Measurements from ENCODE around the gene SMIM27. TPM values are rescaled to one million over a fixed set of nuclear protein-coding genes. Genes with fewer than 3 reads are reported as not detected.

The SMIM27 gene
- total RNA-seq, 1 experiment from 2014 or later: 13.6 TPM

- TF ChIP-seq TEAD4 (CRISPR knock-in tag; IDR thresholded peaks at IDR 0.05) (no peak), TP53 (CRISPR knock-in tag; IDR thresholded peaks at IDR 0.05) (no peak), AR (CRISPR knock-in tag; IDR thresholded peaks at IDR 0.05) (no peak), ZNF425 (CRISPR knock-in tag; conservative IDR thresholded peaks at IDR 0.05) (no peak), MYBL2 (CRISPR knock-in tag; IDR thresholded peaks at IDR 0.05) (0 out of 2 replicates have a peak, but pooled peaks have one; percentile 51), NR3C1 (CRISPR knock-in tag; conservative IDR thresholded peaks at IDR 0.05; ENCODE audit: low read depth) (no peak), RELA (CRISPR knock-in tag; IDR thresholded peaks at IDR 0.05; ENCODE audit: borderline replicate concordance) (no peak), ZNF232 (CRISPR knock-in tag; IDR thresholded peaks at IDR 0.05) (peak; percentile 71; the same call in 1 of the 2 replicates), ZSCAN18 (CRISPR knock-in tag; IDR thresholded peaks at IDR 0.05) (no peak), ELF4 (CRISPR knock-in tag; IDR thresholded peaks at IDR 0.05; ENCODE audit: low read depth) (no peak), NR2C2 (CRISPR knock-in tag; IDR thresholded peaks at IDR 0.05) (no peak), ZNF396 (CRISPR knock-in tag; IDR thresholded peaks at IDR 0.05; ENCODE audit: borderline replicate concordance) (no peak), ZNF263 (CRISPR knock-in tag; IDR thresholded peaks at IDR 0.05; ENCODE audit: low read depth) (no peak), ZNF671 (CRISPR knock-in tag; IDR thresholded peaks at IDR 0.05) (no peak), TCF7 (CRISPR knock-in tag; IDR thresholded peaks at IDR 0.05; ENCODE audit: low read depth) (no peak), CREM (CRISPR knock-in tag; IDR thresholded peaks at IDR 0.05) (no peak), IRF2 (CRISPR knock-in tag; IDR thresholded peaks at IDR 0.05; ENCODE audit: borderline replicate concordance, low read depth) (no peak), ZNF138 (CRISPR knock-in tag; conservative IDR thresholded peaks at IDR 0.05) (no peak)
- TF ChIP-seq, protein P1, sequence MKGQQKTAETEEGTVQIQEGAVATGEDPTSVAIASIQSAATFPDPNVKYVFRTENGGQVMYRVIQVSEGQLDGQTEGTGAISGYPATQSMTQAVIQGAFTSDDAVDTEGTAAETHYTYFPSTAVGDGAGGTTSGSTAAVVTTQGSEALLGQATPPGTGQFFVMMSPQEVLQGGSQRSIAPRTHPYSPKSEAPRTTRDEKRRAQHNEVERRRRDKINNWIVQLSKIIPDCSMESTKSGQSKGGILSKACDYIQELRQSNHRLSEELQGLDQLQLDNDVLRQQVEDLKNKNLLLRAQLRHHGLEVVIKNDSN (CRISPR knock-in tag; IDR thresholded peaks at IDR 0.05): peak; percentile 13; the same call in 1 of the 2 replicates
- TF ChIP-seq, protein P2, sequence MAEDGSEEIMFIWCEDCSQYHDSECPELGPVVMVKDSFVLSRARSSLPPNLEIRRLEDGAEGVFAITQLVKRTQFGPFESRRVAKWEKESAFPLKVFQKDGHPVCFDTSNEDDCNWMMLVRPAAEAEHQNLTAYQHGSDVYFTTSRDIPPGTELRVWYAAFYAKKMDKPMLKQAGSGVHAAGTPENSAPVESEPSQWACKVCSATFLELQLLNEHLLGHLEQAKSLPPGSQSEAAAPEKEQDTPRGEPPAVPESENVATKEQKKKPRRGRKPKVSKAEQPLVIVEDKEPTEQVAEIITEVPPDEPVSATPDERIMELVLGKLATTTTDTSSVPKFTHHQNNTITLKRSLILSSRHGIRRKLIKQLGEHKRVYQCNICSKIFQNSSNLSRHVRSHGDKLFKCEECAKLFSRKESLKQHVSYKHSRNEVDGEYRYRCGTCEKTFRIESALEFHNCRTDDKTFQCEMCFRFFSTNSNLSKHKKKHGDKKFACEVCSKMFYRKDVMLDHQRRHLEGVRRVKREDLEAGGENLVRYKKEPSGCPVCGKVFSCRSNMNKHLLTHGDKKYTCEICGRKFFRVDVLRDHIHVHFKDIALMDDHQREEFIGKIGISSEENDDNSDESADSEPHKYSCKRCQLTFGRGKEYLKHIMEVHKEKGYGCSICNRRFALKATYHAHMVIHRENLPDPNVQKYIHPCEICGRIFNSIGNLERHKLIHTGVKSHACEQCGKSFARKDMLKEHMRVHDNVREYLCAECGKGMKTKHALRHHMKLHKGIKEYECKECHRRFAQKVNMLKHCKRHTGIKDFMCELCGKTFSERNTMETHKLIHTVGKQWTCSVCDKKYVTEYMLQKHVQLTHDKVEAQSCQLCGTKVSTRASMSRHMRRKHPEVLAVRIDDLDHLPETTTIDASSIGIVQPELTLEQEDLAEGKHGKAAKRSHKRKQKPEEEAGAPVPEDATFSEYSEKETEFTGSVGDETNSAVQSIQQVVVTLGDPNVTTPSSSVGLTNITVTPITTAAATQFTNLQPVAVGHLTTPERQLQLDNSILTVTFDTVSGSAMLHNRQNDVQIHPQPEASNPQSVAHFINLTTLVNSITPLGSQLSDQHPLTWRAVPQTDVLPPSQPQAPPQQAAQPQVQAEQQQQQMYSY (CRISPR knock-in tag; IDR thresholded peaks at IDR 0.05): no peak
- TF ChIP-seq, protein P3, sequence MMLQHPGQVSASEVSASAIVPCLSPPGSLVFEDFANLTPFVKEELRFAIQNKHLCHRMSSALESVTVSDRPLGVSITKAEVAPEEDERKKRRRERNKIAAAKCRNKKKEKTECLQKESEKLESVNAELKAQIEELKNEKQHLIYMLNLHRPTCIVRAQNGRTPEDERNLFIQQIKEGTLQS (CRISPR knock-in tag; conservative IDR thresholded peaks at IDR 0.05): no peak
- TF ChIP-seq, protein P4, sequence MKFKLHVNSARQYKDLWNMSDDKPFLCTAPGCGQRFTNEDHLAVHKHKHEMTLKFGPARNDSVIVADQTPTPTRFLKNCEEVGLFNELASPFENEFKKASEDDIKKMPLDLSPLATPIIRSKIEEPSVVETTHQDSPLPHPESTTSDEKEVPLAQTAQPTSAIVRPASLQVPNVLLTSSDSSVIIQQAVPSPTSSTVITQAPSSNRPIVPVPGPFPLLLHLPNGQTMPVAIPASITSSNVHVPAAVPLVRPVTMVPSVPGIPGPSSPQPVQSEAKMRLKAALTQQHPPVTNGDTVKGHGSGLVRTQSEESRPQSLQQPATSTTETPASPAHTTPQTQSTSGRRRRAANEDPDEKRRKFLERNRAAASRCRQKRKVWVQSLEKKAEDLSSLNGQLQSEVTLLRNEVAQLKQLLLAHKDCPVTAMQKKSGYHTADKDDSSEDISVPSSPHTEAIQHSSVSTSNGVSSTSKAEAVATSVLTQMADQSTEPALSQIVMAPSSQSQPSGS (CRISPR knock-in tag; IDR thresholded peaks at IDR 0.05; ENCODE audit: borderline replicate concordance, low read depth): no peak
These were observed 1.4 kb upstream of the SMIM27 start (continued) for GRCh38 chr9:32550562-32551275.

All from WTC11 (cell line).